IPS-18c (cell line): ENCODE data around the gene PTTG1IP.

Experiments
- H3K4me3 ChIP-seq: 2 replicates; pipeline ENCODE4 v1.7.0; 2013; ENCODE audit warnings: low read depth, mild to moderate bottlenecking, low read length, moderate library complexity; ENCODE audit not compliant: insufficient read depth
- H3K9me3 ChIP-seq: one replicate; pipeline ENCODE4 v1.6.1; 2013; ENCODE audit warnings: mild to moderate bottlenecking, low read length, moderate library complexity; ENCODE audit not compliant: control insufficient read depth, insufficient read depth

The PTTG1IP gene

GRCh38 chr21:44911384-44912157 lies 38.1 kb upstream of the PTTG1IP start:
- H3K4me3 ChIP-seq = no peak overlapping the region
- H3K9me3 ChIP-seq = no peaks in the 10 kb centered on the region

- Histone ChIP-seq H3K4me3 (no peak overlapping the region), H3K9me3 (no peaks in the 10 kb centered on the region)
Measured at GRCh38 chr21:44911068-44911383, 37.5 kb upstream of the PTTG1IP start.

- H3K4me3 ChIP-seq = no peak overlapping the region
- no peaks in the 10 kb centered on the region for H3K9me3 ChIP-seq
Measured at GRCh38 chr21:44910229-44911067, 37.0 kb upstream of the PTTG1IP start.

- H3K4me3 ChIP-seq = no peak overlapping the region
- H3K9me3 ChIP-seq = no peaks in the 10 kb centered on the region
Measured at GRCh38 chr21:44909719-44910118, 36.2 kb upstream of the PTTG1IP start.

DNA sequence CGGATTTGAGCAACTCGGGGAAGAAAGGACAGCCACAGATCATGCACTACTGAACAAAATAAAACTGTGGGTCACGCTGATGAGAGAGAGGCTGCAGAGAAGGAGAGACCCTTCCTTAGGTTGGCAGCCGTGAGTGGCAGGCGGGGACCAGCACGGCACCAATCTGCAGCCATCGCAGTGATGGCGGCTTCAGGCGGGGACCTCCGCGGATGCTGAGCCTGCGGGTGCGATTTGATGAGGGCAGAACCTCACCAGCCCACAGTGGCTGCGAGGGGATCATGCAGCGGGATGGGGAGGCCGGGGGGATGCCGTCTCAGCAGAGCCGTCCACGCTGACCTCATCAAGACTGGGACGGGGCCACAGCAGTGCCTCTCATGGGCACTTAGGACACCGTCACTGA lies 35.4 kb upstream of the PTTG1IP start:
- no peaks in the 10 kb centered on the region for H3K9me3 ChIP-seq
- no peak overlapping the region for H3K4me3 ChIP-seq

DNA sequence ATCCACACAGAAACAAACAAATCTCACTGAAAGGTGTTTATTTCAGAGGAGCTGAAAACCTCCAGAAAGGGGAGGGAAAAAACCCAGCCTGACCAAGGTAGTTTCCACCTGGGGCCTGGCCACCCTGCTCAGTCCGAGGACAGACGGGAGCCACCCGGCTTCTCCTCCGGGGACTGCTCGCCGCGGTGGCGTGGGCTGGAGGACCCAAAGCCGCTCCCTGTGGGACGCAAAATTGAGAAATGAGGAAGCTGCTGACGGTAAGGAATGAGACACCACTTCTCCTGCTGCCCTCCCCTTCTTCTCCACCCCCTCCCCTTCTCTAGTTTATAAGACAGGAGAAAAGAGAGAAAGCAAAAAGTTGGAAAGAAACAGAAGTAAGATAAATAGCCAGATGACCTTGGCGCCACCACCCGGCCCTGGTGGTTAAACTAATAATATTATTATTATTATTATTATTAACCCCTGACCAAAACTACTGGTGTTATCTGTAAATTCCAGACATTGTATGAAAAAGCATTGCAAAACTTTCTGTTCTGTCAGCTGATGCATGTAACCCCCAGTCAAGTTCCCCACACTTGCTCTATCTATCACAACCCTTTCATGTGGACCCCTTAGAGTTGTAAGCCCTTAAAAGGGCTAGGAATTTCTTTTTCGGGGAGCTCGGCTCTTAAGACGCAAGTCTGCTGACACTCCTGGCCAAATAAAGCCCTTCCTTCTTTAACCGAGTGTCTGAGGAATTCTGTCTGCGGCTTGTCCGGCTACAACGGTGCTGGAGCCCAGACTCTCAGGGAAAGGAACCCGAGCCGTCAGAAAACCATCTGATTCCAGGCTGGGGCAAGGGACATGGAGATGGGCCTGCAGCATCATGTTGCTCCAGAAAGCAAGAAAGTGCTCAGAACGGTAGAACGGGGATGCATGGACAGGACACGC lies 34.7 kb upstream of the PTTG1IP start:
- Histone ChIP-seq H3K9me3 (no peaks in the 10 kb centered on the region), H3K4me3 (no peak overlapping the region)

DNA sequence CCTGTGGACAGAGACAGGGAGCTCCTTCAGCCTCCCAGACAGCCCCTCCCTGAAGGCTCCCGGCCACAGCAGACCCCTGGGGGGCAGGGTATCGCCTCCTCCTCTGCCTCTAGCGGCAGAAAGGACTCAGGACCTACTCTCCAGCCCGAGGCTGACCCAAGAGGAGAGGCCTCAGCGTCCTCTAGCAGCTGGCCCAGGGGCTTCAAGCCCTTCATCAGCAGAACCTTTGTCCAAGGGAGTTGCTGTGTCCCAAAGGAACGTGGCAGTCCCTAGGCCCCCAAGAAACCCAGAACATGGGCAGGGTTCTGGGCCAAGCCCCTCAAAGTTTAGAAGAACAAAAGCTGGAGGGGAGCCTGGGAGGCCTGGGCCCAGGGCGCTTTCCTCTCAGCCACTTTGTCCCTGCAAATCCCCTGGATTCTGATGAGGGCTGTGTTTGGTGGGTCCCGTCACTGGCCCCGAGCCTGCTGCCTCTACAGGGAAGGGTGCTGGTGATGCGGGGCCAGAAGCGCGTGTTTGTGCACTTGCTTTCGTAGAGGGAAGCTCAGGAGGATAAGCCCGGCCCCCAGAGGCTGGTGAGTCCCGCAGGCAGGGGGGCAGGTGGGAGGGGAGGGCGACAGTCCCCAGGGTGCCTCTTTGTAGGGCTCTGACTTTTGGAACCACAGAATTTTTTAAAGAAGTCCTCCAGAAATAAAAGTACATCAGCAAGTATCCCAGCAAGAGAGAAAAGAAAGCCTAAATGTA lies 33.9 kb upstream of the PTTG1IP start:
- Histone ChIP-seq H3K9me3 (no peaks in the 10 kb centered on the region), H3K4me3 (no peak overlapping the region)

DNA sequence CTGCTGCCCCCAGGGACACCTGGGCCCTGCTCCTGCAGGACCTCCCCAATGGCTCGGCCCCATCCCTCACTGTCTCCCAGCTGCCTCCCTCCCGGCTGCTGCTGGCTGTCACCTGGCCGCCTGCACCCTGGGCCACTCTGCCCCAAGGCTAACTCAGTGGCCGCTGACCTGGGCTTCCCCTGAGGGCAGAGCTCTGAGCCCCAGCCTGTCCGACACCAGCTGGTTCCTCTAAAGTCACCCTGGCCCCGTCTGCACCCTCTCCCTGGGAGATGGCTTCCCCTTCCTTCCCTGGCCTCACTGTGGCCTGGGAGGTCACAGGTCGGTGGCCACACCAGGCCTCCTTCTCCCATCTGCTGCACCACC lies 32.2 kb upstream of the PTTG1IP start:
- no peak overlapping the region for H3K4me3 ChIP-seq
- no peaks in the 10 kb centered on the region for H3K9me3 ChIP-seq

DNA sequence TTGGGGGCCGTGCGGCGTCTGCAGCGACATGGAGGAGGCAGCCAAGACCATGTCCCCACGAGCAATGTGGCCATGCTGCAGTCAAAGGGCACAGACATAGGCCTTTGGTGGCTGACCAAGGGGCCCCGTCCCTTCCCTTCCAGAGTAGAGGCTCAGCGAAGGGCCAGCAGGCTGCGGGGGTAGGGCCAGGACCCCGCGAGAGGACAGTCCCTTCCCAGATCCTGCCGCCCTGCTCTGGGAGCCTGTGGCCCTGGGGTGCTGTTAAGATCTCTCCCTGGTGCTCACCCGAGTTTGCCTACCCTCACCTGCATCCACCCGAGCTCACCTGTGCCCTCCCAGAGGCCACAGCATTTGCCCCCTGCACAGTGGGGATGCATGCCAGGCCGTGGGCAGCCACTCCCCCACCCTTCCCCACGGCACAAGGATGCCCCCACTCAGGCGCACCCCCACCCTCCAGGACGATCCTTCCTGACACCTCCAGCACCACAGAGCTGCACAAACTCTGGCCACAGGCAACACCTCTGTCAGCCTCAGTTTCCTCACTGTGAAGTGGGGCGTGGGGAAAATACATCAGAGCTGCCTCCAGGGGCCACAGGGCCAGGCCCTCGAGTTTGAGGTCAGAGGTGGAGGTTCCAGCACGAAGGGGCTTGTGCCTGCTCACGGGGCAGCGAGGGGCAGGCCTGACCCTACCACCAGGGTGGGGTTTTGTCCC lies 31.7 kb upstream of the PTTG1IP start:
- Histone ChIP-seq H3K4me3 (no peak overlapping the region), H3K9me3 (no peaks in the 10 kb centered on the region)

DNA sequence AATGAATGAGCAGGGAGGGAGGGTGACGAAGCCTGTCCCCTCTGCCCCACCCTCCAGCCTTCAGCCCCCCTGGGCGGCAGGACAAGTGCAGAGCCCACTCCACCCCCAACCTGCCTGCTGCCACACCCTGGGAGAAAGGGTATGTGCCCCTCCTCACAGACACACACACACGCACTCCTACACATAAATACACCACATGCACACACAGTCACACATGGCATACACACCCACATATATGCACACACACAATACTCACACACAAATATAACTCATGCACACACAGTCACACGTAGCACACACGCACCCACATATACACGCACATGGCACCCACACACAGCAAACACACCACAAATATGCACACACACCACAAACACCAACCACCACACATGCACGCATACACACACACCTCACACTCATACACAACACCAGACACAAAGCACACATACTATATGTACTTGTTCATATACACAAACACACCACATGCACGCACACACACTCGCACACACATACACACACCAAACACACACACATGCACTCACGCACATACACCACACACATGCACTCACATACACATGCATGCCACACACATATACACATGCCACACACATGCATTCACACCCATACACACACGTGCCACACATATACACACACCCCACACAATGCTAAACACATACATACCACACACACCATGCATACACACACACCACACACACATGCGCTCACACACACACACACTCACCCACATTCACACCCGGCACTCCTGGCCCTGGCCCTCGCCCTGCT lies 30.8 kb upstream of the PTTG1IP start:
- no peaks in the 10 kb centered on the region for H3K9me3 ChIP-seq
- no peak overlapping the region for H3K4me3 ChIP-seq

DNA sequence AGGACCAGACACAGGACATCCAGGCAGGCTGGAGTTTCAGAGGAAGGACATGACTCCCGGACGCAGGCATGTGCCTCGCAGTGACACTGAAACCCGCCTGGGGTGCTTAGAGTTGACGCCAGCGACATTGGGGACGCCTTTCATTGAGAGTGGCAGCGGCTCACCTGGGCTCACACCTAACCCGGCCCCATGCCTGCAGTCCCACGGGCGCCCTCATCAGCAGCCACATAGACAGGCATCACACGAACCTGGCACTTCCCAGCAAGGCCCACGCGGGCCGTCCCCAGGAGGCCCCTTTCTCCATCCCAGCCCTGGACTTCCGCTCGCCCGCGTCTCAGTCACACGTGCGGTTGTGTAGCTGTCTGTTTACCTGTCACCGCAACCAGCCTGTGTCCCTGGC lies 30.2 kb upstream of the PTTG1IP start:
- no peaks in the 10 kb centered on the region for H3K9me3 ChIP-seq
- no peak overlapping the region for H3K4me3 ChIP-seq

DNA sequence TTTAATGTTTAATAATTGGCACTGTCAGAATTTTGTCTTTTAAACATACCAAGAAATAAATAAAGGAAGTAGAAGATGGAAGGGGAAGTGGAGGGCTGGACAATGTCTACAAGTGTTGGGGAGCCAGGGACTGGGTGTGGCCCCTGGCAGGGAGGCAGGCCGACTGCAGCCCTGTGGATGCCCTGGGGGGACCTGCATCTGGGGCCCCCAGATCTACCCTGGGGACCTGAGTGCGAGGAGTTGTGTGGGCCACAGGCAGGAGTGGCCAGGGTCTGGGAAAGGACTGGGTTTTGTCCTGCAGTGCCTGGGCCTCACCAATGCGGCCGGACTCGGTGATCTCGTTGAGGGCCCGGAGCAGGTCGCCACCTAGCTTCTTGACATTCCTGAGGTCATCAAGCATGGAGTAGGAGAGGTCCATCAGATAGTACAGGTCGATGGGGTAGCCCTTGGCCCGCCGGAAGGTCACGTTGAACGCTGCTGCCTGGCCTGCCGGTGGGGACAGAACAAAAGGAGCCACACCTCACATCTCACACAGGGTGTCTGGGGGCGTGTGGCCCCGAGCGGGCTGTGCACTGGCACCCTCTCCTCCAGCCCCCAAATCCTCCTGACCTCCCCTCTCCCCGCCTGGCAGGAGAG lies 29.7 kb upstream of the PTTG1IP start:
- Histone ChIP-seq H3K9me3 (no peaks in the 10 kb centered on the region), H3K4me3 (no peak overlapping the region)

GRCh38 chr21:44902268-44903049 lies 29.0 kb upstream of the PTTG1IP start:
- Histone ChIP-seq H3K9me3 (no peaks in the 10 kb centered on the region), H3K4me3 (no peak overlapping the region)

DNA sequence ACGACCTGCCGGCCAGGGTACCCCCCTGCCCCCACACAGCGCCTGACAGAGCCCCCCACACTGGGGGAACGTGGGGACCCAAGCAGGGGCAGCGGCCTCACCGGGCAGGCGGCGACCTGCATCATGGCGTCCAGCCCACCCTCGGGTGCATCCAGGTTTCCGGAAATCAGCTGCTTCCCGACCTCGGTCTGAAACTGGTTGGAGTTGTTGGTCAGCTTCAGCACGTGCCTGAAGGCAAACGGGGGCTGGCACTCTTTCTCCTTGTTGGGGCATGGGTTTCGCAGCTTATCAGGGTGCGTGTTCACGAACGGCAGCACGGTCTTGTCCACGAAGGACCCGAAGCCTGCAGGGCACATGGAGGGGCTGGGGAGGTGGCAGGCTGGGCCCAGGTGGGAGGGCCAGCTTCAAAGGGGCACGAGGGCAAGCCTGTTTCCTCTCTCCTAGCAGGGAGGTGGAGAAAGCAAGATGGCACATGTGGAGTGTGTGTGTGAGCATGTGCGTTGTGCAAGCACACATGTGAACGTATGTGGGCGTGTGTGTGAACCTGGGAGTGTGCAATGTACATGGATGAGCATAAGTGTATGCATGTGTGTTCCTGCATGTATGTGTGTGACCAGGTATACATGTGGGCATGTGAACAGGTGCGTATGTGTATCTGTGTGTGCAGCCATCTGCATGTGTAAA lies 28.0 kb upstream of the PTTG1IP start:
- Histone ChIP-seq H3K9me3 (no peaks in the 10 kb centered on the region), H3K4me3 (no peak overlapping the region)
